Brain microvascular endothelial cell (primary cell): ENCODE measurements around the gene PRKG1.

Source experiments
- DNase-seq: peaks from one replicate; pipeline ENCODE4 v3.0.0-alpha.2; 2020
- H3K27ac ChIP-seq: fragments of 250-450 bp; sonication (Bioruptor Pico); 2 replicates; pipeline ENCODE4 v1.5.1; 2020; ENCODE audit warnings: mild to moderate bottlenecking, moderate library complexity
- H3K27me3 ChIP-seq: fragments of 250-450 bp; sonication (Bioruptor Pico); replicated peaks from 2 replicates; pipeline ENCODE4 v1.5.1; 2020; ENCODE audit warnings: mild to moderate bottlenecking
- H3K36me3 ChIP-seq: fragments of 250-450 bp; sonication (Bioruptor Pico); replicated peaks from 2 replicates; pipeline ENCODE4 v1.5.1; 2020; ENCODE audit warnings: mild to moderate bottlenecking
- H3K4me3 ChIP-seq: 2 replicates; pipeline ENCODE4 v1.5.1; 2011; ENCODE audit warnings: low read depth, mild to moderate bottlenecking, control low read depth, low read length, moderate library complexity
- in situ Hi-C: cut with HindIII; loops from 2 replicates; pipeline ENCODE4 v1.10.0; 2017; ENCODE audit warnings: low sequenced_read_pairs, low pct_ligation_motif_present
- TF ChIP-seq, protein P1 (sequence below): IDR thresholded peaks from 2 replicates; pipeline ENCODE4 v1.5.1; 2011; ENCODE audit warnings: low read depth, mild to moderate bottlenecking, moderate library complexity, low read length, control low read depth, inconsistent platforms; ENCODE audit errors: missing control alignments

The PRKG1 gene

DNA sequence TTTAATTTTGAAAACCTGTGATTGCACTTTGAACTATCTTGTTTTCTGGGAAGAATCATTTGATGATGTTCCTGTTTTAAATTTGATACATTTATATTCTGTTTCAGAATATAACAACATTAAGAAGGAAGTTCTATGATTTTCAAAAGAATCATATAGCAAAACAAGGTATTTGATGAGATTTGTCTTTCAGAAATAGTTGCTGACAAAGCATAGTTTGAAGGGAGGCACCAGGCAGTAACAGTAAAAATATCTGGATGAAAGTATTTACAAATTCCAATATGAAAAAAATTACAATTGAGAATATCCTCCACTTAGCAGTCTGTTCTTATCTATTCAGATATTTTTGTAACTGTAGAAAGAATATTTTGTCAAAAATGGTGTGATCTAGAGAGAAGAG lies 891.2 kb downstream of the PRKG1 start:
- Histone ChIP-seq H3K27me3 (no peaks in the 10 kb centered on the region), H3K36me3 (no peaks in the 10 kb centered on the region), H3K27ac (no peak overlapping the region), H3K4me3 (no peak overlapping the region)
- in situ Hi-C loops, result no loop called here
- DNase-seq, result no peak
- TF ChIP-seq, protein P1, sequence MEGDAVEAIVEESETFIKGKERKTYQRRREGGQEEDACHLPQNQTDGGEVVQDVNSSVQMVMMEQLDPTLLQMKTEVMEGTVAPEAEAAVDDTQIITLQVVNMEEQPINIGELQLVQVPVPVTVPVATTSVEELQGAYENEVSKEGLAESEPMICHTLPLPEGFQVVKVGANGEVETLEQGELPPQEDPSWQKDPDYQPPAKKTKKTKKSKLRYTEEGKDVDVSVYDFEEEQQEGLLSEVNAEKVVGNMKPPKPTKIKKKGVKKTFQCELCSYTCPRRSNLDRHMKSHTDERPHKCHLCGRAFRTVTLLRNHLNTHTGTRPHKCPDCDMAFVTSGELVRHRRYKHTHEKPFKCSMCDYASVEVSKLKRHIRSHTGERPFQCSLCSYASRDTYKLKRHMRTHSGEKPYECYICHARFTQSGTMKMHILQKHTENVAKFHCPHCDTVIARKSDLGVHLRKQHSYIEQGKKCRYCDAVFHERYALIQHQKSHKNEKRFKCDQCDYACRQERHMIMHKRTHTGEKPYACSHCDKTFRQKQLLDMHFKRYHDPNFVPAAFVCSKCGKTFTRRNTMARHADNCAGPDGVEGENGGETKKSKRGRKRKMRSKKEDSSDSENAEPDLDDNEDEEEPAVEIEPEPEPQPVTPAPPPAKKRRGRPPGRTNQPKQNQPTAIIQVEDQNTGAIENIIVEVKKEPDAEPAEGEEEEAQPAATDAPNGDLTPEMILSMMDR, result no peak

DNA sequence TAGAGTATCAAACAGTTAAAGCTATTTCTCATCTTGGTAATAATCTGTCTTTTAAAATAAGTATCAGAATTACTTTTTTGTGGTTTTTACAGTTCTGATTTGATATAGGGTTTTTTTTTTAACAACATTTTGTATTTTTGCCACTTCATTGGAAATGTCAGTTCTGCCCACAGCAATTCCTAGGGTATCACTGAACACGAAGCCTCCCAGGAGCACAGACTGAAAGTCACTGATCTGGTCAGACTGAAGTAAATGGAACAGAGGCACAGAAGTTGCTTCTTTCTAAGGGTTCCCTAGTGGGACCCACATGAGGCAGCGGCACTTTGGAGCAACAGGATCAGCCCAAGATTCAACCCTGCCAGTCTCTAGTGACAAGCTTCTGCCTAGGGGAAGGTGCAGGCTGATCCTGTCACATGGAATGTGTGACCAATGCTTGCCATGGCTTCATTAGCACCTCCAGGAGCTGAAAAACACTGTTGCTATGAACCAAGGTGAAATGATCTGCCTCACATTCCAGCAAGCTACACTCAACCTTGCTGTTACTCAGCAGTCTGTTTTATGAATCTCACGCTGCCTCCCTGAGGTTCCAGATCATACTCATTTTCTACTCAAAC lies 898.6 kb downstream of the PRKG1 start:
- DNase-seq, result no peak
- no peaks in the 10 kb centered on the region for H3K36me3 ChIP-seq
- H3K27me3 ChIP-seq, result no peaks in the 10 kb centered on the region
- TF ChIP-seq, protein P1, result no peak
- in situ Hi-C loops, result no loop called here
- H3K27ac ChIP-seq, result no peak overlapping the region
- no peak overlapping the region for H3K4me3 ChIP-seq

- in situ Hi-C loops, result no loop called here
- no peak for DNase-seq
Observed at GRCh38 chr10:51980752-51981151, 906.5 kb downstream of the PRKG1 start.

GRCh38 chr10:51981731-51982130 lies 907.4 kb downstream of the PRKG1 start:
- Histone ChIP-seq H3K27ac (no peak overlapping the region), H3K4me3 (no peak overlapping the region), H3K36me3 (no peaks in the 10 kb centered on the region), H3K27me3 (no peaks in the 10 kb centered on the region)
- in situ Hi-C loops, result no loop called here
- no peak for DNase-seq
- TF ChIP-seq, protein P1, result no peak

More at GRCh38 chr10:51980752-51981151, 906.5 kb downstream of the PRKG1 start:
- TF ChIP-seq, protein P1, result no peak
- Histone ChIP-seq H3K27ac (no peak overlapping the region), H3K27me3 (no peaks in the 10 kb centered on the region), H3K4me3 (no peak overlapping the region), H3K36me3 (no peaks in the 10 kb centered on the region)

- no peak for DNase-seq
- Histone ChIP-seq H3K36me3 (no peaks in the 10 kb centered on the region), H3K27ac (no peak overlapping the region), H3K4me3 (no peak overlapping the region), H3K27me3 (no peaks in the 10 kb centered on the region)
- TF ChIP-seq, protein P1, result no peak
- in situ Hi-C loops, result no loop called here
Observed at GRCh38 chr10:51983481-51983880, 909.2 kb downstream of the PRKG1 start.

- in situ Hi-C loops, result no loop called here
- Histone ChIP-seq H3K27ac (no peak overlapping the region), H3K36me3 (no peaks in the 10 kb centered on the region), H3K4me3 (no peak overlapping the region), H3K27me3 (no peaks in the 10 kb centered on the region)
- TF ChIP-seq, protein P1, result no peak
- no peak for DNase-seq
Observed at GRCh38 chr10:51985336-51985735, 911.0 kb downstream of the PRKG1 start.
